Mucosa of stomach (tissue), 1 donor: ENCODE data around the gene GALT.

Source experiments
- H3K27me3 ChIP-seq: one replicate; pipeline ENCODE4 v1.7.0; 2013; ENCODE audit warnings: mild to moderate bottlenecking, low read length; ENCODE audit not compliant: control insufficient read depth, insufficient read depth
- H3K36me3 ChIP-seq: one replicate; pipeline ENCODE4 v1.7.0; 2013; ENCODE audit warnings: low read length; ENCODE audit not compliant: control insufficient read depth, insufficient read depth
- H3K4me1 ChIP-seq: one replicate; pipeline ENCODE4 v1.7.0; 2013; ENCODE audit warnings: mild to moderate bottlenecking, low read length; ENCODE audit not compliant: control insufficient read depth, insufficient read depth
- H3K4me3 ChIP-seq: one replicate; pipeline ENCODE4 v1.7.0; 2013; ENCODE audit warnings: low read length
- H3K9ac ChIP-seq: one replicate; pipeline ENCODE4 v1.7.0; 2013; ENCODE audit warnings: mild to moderate bottlenecking, low read length, moderate library complexity
- H3K9me3 ChIP-seq: one replicate; pipeline ENCODE4 v1.7.0; 2013; ENCODE audit warnings: mild to moderate bottlenecking, low read length, moderate library complexity; ENCODE audit not compliant: control insufficient read depth
- donor health status: Pancreatic carcinoma.

The GALT gene

GRCh38 chr9:34656992-34657391, 10.5 kb downstream of the GALT start:
- H3K27me3 ChIP-seq, result no peaks in the 10 kb centered on the region
- H3K9me3 ChIP-seq, result no peaks in the 10 kb centered on the region
- H3K4me3 ChIP-seq, result no peak overlapping the region
- peaks cover 20% of the 10 kb centered on the region for H3K4me1 ChIP-seq
- H3K36me3 ChIP-seq, result no peaks in the 10 kb centered on the region
- H3K9ac ChIP-seq, result no peak overlapping the region

DNA sequence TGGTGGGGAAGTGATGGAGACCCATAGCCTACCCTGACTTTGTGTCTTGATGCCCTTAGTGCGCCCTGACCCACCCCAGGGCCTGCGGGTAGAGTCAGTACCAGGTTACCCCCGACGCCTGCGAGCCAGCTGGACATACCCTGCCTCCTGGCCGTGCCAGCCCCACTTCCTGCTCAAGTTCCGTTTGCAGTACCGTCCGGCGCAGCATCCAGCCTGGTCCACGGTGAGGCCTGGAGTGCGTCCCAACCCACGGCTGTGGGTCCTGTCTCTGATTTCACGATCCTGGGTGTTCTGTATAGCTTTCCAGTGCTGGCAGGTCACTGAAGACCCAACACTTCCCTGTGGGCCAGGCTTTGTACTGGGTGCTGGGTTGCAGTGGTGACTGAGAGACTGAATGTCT, 12.0 kb downstream of the GALT start:
- Histone ChIP-seq H3K4me3 (no peak overlapping the region), H3K9me3 (no peaks in the 10 kb centered on the region), H3K4me1 (peaks cover 6% of the 10 kb centered on the region), H3K9ac (no peak overlapping the region), H3K36me3 (no peaks in the 10 kb centered on the region), H3K27me3 (no peaks in the 10 kb centered on the region)

DNA sequence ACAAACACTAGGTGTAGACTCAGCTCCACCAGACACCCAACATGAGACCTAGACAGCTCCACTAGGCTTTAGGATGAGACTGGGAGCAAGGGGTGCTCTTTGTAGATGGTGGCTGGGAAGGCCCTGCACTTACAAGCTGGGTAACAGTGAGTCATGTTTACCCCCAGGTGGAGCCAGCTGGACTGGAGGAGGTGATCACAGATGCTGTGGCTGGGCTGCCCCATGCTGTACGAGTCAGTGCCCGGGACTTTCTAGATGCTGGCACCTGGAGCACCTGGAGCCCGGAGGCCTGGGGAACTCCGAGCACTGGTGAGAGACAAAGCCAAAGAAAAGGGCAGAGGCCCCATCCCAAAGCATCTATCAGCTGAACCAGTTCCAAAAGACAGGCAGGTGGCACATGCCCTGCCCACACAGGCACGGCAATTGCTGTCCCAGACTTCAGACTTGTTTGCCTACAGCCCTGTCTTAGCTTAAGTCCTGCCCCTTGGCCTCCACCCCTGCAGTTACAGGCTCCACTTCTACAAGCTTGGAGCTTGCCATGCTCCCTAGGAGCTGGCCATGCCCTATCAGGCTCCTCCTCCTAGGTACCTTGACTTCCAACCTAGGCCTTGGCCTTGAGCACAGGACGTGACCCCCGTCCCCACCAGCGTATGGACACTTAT, 13.2 kb downstream of the GALT start:
- no peak overlapping the region for H3K4me3 ChIP-seq
- H3K27me3 ChIP-seq, result no peaks in the 10 kb centered on the region
- H3K36me3 ChIP-seq, result no peaks in the 10 kb centered on the region
- H3K9me3 ChIP-seq, result no peaks in the 10 kb centered on the region
- H3K4me1 ChIP-seq, result peaks cover 11% of the 10 kb centered on the region
- no peak overlapping the region for H3K9ac ChIP-seq

DNA sequence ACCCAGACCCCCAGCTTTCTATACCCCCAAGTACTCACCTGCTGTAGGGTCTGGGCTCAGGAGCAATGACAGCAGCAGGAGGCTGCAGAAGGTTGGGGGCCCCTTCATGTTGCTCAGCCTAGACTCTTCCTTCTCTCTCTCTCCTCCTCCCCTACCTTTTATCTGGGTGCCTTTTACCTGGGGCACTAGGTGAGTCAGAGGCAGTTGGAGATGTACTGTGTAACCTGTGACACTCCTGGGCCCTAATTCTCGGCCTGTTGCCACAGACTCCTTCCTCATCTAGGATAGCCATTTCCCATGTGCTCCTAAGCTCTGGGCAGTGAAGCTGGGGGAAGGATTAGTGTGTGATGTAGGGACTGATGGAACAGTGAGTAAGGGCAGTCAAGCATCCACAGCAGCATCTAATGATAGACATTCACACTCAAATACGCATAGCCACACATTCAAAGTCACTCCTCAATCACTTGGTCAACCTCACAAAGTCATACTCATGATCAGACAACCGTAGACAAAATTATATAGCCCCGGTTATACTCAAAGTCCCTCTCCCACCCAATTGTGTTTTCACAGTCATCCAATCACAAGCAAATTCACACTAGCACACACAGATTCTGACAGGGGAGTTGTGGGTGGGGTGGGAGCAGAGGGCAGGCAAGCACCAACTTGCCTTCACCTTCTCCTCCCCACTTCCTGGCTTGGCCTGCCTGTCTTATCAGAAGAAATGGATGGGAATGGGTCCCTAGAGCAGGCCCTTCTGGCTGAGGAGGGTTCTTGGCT, 16.2 kb downstream of the GALT start, which contains the start of gene CCL27:
CCL27 (minus strand) TSS at position 132 of the 777 bp plus-strand sequence; CDS start at position 108, 24 bp downstream.
- H3K4me1 ChIP-seq, result peaks cover 9% of the 10 kb centered on the region

GRCh38 chr9:34663303-34663605, 16.8 kb downstream of the GALT start:
- H3K9ac ChIP-seq, result no peak overlapping the region
- H3K9me3 ChIP-seq, result no peaks in the 10 kb centered on the region
- H3K27me3 ChIP-seq, result no peaks in the 10 kb centered on the region
- no peak overlapping the region for H3K4me3 ChIP-seq
- peaks cover 9% of the 10 kb centered on the region for H3K4me1 ChIP-seq
- H3K36me3 ChIP-seq, result no peaks in the 10 kb centered on the region

More for the DNA sequence above, 16.2 kb downstream of the GALT start, which contains the start of gene CCL27:
- no peaks in the 10 kb centered on the region for H3K9me3 ChIP-seq
- no peak within 1 kb of the TSS for H3K4me3 ChIP-seq
- H3K9ac ChIP-seq, result no peak within 1 kb of the TSS
- H3K36me3 ChIP-seq, result no peaks in the 10 kb centered on the region
- no peaks in the 10 kb centered on the region for H3K27me3 ChIP-seq

DNA sequence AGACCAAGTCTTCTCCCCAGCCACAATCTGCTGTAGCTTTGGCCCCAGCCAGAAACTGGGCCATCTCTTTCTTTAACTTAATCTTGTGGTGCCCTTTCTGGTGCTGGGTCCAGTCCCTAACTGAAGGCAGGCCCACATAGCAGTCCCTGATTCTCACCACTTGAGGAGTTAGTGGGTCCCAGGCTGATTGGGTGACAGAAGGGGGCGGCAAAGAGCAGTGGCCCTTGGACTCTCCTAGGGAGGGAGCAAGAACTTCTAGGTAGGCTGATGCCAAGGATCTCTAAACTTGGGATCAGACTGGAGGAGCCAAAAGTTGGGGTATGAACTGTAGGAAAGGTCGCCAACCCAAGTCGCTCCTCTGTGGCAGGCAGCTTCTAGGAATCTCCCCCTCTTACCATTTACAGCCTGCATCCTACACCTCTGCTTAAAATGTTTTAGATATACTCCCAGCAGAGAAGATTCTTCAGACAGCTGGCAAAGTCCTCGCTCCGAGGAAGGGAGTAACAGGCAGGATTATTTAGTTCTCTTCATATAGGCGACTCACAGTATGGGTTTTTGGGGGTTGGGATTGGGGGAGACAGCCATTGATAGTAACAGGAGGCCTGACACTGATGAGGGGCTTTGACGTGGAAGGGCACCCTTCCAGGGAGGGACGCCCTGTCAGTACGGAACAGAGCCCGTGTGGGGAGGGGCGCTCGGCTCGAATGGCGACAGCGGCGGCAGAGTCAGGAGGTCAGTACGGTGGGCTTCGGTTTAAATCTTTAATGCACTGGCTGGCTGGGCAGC, 18.0 kb downstream of the GALT start:
- Histone ChIP-seq H3K36me3 (no peaks in the 10 kb centered on the region), H3K4me1 (peaks cover 9% of the 10 kb centered on the region), H3K9ac (peak overlapping the region; percentile 1), H3K4me3 (peak overlapping the region; percentile 18), H3K9me3 (no peaks in the 10 kb centered on the region), H3K27me3 (no peaks in the 10 kb centered on the region)

DNA sequence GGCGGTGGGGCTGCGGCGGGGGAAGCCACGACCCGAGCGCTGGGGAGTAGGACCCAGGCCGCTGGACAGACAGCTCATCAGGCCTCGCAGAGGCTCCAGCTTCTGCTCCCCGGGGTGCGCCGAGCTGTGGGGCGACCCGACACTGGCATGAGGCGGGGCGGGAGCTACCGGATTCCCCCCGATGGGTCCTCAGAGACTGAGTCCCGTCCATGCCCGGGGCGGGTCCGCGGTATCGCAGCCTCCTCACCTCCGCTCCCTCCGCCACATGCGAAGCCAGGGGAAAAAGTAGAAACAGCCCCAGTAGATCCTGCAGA, 18.5 kb downstream of the GALT start:
- Histone ChIP-seq H3K4me1 (peaks cover 9% of the 10 kb centered on the region), H3K4me3 (no peak overlapping the region), H3K36me3 (no peaks in the 10 kb centered on the region), H3K27me3 (no peaks in the 10 kb centered on the region), H3K9ac (peak overlapping the region; percentile 1), H3K9me3 (no peaks in the 10 kb centered on the region)

DNA sequence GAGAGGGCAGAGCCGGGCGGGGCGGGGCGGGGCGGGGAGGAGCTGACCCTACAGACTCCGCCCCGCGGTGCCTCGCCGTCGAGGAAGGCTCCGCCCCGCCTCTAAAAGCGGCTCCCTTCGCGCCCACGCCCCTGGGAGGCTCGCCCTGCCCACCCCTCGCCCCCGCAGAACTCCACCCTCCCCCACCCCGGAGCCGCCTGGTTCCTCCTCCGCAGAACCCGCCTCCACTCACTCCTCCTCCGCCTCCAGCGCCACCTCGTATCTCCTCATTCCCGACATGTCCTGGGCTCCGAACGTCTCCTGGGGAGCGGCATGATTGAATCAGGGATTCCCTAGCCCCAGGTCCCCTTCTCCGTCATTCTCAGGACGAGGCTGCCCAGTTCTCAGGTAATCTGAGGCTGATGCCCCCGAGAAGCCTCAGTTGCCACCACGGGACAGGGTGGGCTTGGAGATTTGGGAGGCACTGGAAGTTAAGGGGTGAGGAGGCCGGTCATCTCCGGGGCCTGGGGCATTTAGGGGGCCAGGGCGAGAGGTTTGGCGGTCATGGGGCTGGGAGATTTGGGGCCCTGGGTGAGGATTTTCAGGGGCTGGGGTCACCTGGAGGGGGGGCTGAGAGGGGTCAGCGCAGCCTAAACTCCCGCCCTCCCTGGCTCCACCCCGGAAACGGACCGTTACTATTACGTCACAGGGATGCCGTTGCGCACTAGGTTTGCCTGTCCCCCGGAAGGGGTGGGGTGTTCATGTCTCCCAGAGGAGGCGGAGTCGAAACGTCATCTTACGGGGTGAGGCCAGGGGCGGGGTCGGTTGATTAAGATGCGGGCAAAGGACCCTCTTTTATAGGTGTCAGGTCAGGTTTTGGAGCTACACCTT, 19.1 kb downstream of the GALT start:
- Histone ChIP-seq H3K27me3 (no peaks in the 10 kb centered on the region), H3K9ac (peak overlapping the region; percentile 80), H3K4me1 (peaks cover 9% of the 10 kb centered on the region), H3K4me3 (peak overlapping the region; percentile 83), H3K9me3 (no peaks in the 10 kb centered on the region), H3K36me3 (no peaks in the 10 kb centered on the region)

GRCh38 chr9:34669809-34670562, 23.5 kb downstream of the GALT start:
- Histone ChIP-seq H3K27me3 (no peaks in the 10 kb centered on the region), H3K4me3 (no peak overlapping the region), H3K9ac (no peak overlapping the region), H3K4me1 (peaks cover 4% of the 10 kb centered on the region), H3K36me3 (no peaks in the 10 kb centered on the region), H3K9me3 (no peaks in the 10 kb centered on the region)

DNA sequence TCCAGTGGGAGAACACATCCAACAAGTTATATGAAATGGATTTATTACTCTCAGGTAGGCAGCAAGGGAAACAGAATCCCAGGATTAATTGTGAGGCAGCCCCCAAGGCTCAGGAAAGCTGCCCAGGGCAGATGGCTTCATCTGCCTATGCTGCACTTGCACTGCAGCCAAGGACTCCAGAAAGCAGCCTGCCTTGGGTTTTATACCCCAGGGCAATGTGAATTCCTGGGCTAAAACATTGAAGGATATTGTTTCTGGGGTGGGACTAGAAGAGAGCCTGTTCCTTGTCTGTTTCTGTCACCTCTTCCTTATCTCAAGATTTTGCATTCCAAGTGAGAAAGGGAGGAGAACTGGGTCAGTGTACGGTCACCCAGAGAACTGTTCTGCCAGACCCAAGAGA, 24.8 kb downstream of the GALT start:
- Histone ChIP-seq H3K27me3 (no peaks in the 10 kb centered on the region), H3K9me3 (no peaks in the 10 kb centered on the region), H3K4me1 (peaks cover 4% of the 10 kb centered on the region), H3K9ac (no peak overlapping the region), H3K36me3 (no peaks in the 10 kb centered on the region), H3K4me3 (no peak overlapping the region)

GRCh38 chr9:34674440-34674839, 28.0 kb downstream of the GALT start:
- Histone ChIP-seq H3K9me3 (no peaks in the 10 kb centered on the region), H3K9ac (no peak overlapping the region), H3K4me1 (peaks cover 4% of the 10 kb centered on the region), H3K4me3 (no peak overlapping the region), H3K36me3 (no peaks in the 10 kb centered on the region), H3K27me3 (no peaks in the 10 kb centered on the region)
